ENCODE measurements around the gene CX3CL1.

- TF ChIP-seq CTCF (IDR thresholded peaks at IDR 0.05; ENCODE audit: poor library complexity, severe bottlenecking): no peak
- no peak for TF ChIP-seq EZH2 (IDR thresholded peaks at IDR 0.05; ENCODE audit: borderline replicate concordance, insufficient read depth, low read length, poor library complexity, severe bottlenecking)
- no peak for TF ChIP-seq POLR2AphosphoS5 (IDR thresholded peaks at IDR 0.05)
Measured at GRCh38 chr16:57324749-57325148, 47.5 kb upstream of the CX3CL1 start.

All from neural cell (in vitro differentiated cells).